AG04449 (cell line): ENCODE measurements around the gene ATP6V0E1.

Experiments used
- CTCF ChIA-PET: fragments of 350-600 bp; formaldehyde crosslinking; extraction: SDS; loops from one replicate; lab custom pipeline; 2021; ENCODE audit warnings: antibody characterized with exemption; lab: Yijun Ruan, JAX
- POLR2A ChIA-PET: fragments of 400-600, 350-600 bp; formaldehyde crosslinking; extraction: SDS; loops from one replicate; lab custom pipeline; 2020; ENCODE audit warnings: antibody characterized with exemption, inconsistent platforms; lab: Yijun Ruan, JAX
- DNase-seq: peaks from one replicate; pipeline ENCODE4 v3.0.0-alpha.2; 2010; ENCODE audit warnings: low read depth, low spot score
- H3K4me3 ChIP-seq: 2 replicates; pipeline ENCODE4 v1.5.1; 2011; ENCODE audit warnings: low read depth, mild to moderate bottlenecking, control low read depth, low read length
- CTCF ChIP-seq: IDR thresholded peaks from one replicate; pipeline ENCODE4 v1.5.1; 2011; ENCODE audit warnings: mild to moderate bottlenecking, moderate library complexity, low read length, control low read depth, inconsistent platforms; ENCODE audit not compliant: insufficient read depth; ENCODE audit errors: missing control alignments

The ATP6V0E1 gene

GRCh38 chr5:172971482-172971881 is 12.1 kb upstream of the ATP6V0E1 start:
- POLR2A ChIA-PET: interaction anchor here (2.6 kb wide), 1 partner anchor 12 kb away, joined by 8 read pairs; the partner anchor contains the start of gene ATP6V0E1
- DNase-seq: no peak
- CTCF ChIA-PET: interaction anchor here (0.6 to 4.5 kb wide), 6 partner anchors 9 to 264 kb away, joined by 3 to 35 read pairs (median 8); partner anchors contain the start of genes ATP6V0E1 and RPL26L1
- TF ChIP-seq CTCF: no peak
- no peak overlapping the region for H3K4me3 ChIP-seq

- CTCF ChIA-PET: interaction anchor here (0.9 to 4.5 kb wide), 12 partner anchors 8 to 267 kb away, joined by 3 to 35 read pairs (median 4); partner anchors contain the start of genes BNIP1 and RPL26L1
- no peak for TF ChIP-seq CTCF
- no peak for DNase-seq
- POLR2A ChIA-PET: interaction anchor here (1.0 to 2.6 kb wide), 3 partner anchors 11 to 13 kb away, joined by 3 to 8 read pairs (median 3); partner anchors contain the start of genes ATP6V0E1 and RPL26L1
- H3K4me3 ChIP-seq: no peak overlapping the region
Observed at GRCh38 chr5:172972552-172972951, 11.0 kb upstream of the ATP6V0E1 start.

- ChIA-PET CTCF (interaction anchor here (0.6 to 4.5 kb wide), 14 partner anchors 8 to 319 kb away, joined by 3 to 35 read pairs (median 4); partner anchors contain the start of gene RPL26L1), POLR2A (interaction anchor here (1.0 to 2.6 kb wide), 3 partner anchors 10 to 14 kb away, joined by 3 to 8 read pairs (median 3); partner anchors contain the start of genes ATP6V0E1 and RPL26L1)
- H3K4me3 ChIP-seq: no peak overlapping the region
- DNase-seq: no peak
- no peak for TF ChIP-seq CTCF
Observed at GRCh38 chr5:172973127-172973916, 10.2 kb upstream of the ATP6V0E1 start.

- CTCF ChIA-PET: interaction anchor here (0.6 to 4.5 kb wide), 10 partner anchors 10 to 599 kb away, joined by 3 to 35 read pairs (median 4); partner anchors contain the start of gene RPL26L1
- DNase-seq: no peak
- no peak overlapping the region for H3K4me3 ChIP-seq
- TF ChIP-seq CTCF: no peak
- POLR2A ChIA-PET: interaction anchor here (1.0 to 2.6 kb wide), 2 partner anchors 10 to 12 kb away, joined by 3 to 8 read pairs; partner anchors contain the start of gene ATP6V0E1
Observed at GRCh38 chr5:172973931-172974330, 9.6 kb upstream of the ATP6V0E1 start.

- H3K4me3 ChIP-seq: no peak overlapping the region
- CTCF ChIA-PET: no interaction called here
- POLR2A ChIA-PET: no interaction called here
- no peak for TF ChIP-seq CTCF
- DNase-seq: no peak
Observed at GRCh38 chr5:172975289-172975688, 8.3 kb upstream of the ATP6V0E1 start.

- no peak for TF ChIP-seq CTCF
- POLR2A ChIA-PET: no interaction called here
- no peak overlapping the region for H3K4me3 ChIP-seq
- DNase-seq: no peak
- CTCF ChIA-PET: interaction anchor here (0.9 to 6.6 kb wide), 15 partner anchors 13 to 313 kb away, joined by 3 to 62 read pairs (median 5); partner anchors contain the start of gene BNIP1
Observed at GRCh38 chr5:172979778-172980177, 3.8 kb upstream of the ATP6V0E1 start.
